RCC 7860 (cell line): ENCODE data around the gene TMEM123.

Source experiments
- DNase-seq: peaks from one replicate; pipeline ENCODE4 v3.0.0-alpha.2; 2015; ENCODE audit warnings: low spot score
- FAIRE-seq: peaks from 2 replicates; lab custom pipeline; 2012; peaks lifted over from hg19 to GRCh38; lab: Jason Lieb, UNC

TMEM123 gene

GRCh38 chr11:102452461-102453301, at the start of gene TMEM123:
Gene TMEM123, minus strand, starts transcription at chr11:102452765. Its CDS starts 142 bp downstream, at chr11:102452623.
- FAIRE-seq, result no peak
- peak; percentile 28 for DNase-seq

GRCh38 chr11:102500829-102501228, 48.3 kb upstream of the TMEM123 start:
- no peak for FAIRE-seq
- DNase-seq, result no peak

GRCh38 chr11:102499931-102500330, 47.4 kb upstream of the TMEM123 start:
- no peak for FAIRE-seq

GRCh38 chr11:102499151-102499550, 46.6 kb upstream of the TMEM123 start:
- FAIRE-seq, result no peak
- DNase-seq, result no peak

More at GRCh38 chr11:102499931-102500330, 47.4 kb upstream of the TMEM123 start:
- DNase-seq, result no peak

GRCh38 chr11:102497061-102497460, 44.5 kb upstream of the TMEM123 start:
- FAIRE-seq, result no peak
- DNase-seq, result no peak

- peak; percentile 71 for DNase-seq
- peak; percentile 81 for FAIRE-seq
Measured at GRCh38 chr11:102495161-102496042, 42.8 kb upstream of the TMEM123 start.

GRCh38 chr11:102494216-102494615, 41.7 kb upstream of the TMEM123 start:
- peak; percentile 50 for DNase-seq
- FAIRE-seq, result peak; percentile 60

GRCh38 chr11:102493524-102493923, 41.0 kb upstream of the TMEM123 start:
- peak; percentile 29 for FAIRE-seq
- peak; percentile 11 for DNase-seq

GRCh38 chr11:102491969-102492368, 39.4 kb upstream of the TMEM123 start:
- FAIRE-seq (no peak), DNase-seq (no peak)

GRCh38 chr11:102489186-102490145, 36.9 kb upstream of the TMEM123 start:
- FAIRE-seq (no peak), DNase-seq (no peak)

GRCh38 chr11:102488208-102488607, 35.6 kb upstream of the TMEM123 start:
- FAIRE-seq (no peak), DNase-seq (no peak)

- DNase-seq (no peak), FAIRE-seq (no peak)
Measured at GRCh38 chr11:102487214-102487613, 34.6 kb upstream of the TMEM123 start.

GRCh38 chr11:102486584-102486983, 34.0 kb upstream of the TMEM123 start:
- FAIRE-seq, result no peak
- DNase-seq, result no peak

GRCh38 chr11:102485095-102485722, 32.6 kb upstream of the TMEM123 start:
- no peak for DNase-seq
- no peak for FAIRE-seq

GRCh38 chr11:102482433-102482832, 29.9 kb upstream of the TMEM123 start:
- FAIRE-seq, result no peak
- DNase-seq, result no peak

GRCh38 chr11:102479733-102480132, 27.2 kb upstream of the TMEM123 start:
- no peak for FAIRE-seq
- no peak for DNase-seq

- no peak for FAIRE-seq
- no peak for DNase-seq
Measured at GRCh38 chr11:102478673-102479299, 26.2 kb upstream of the TMEM123 start.

GRCh38 chr11:102476812-102477211, 24.2 kb upstream of the TMEM123 start:
- DNase-seq (peak; percentile 43), FAIRE-seq (no peak)

GRCh38 chr11:102476069-102476468, 23.5 kb upstream of the TMEM123 start:
- DNase-seq (no peak), FAIRE-seq (no peak)

GRCh38 chr11:102473543-102473942, 21.0 kb upstream of the TMEM123 start:
- DNase-seq (no peak), FAIRE-seq (no peak)
